ENCODE results near the gene KAZALD1. TPM values are rescaled to one million over a fixed set of nuclear protein-coding genes. Genes with fewer than 3 reads are reported as not detected.

KAZALD1 gene
- 41.3 and 42.3 TPM in 2 replicates for total RNA-seq (2022)
- Bru-seq, nascent RNA = percentile 85 among the genes with signal in this experiment
- BruChase-seq, experiment 1, labeled RNA remaining after a 2-hour chase = percentile 70 among the genes with signal in this experiment
- percentile 69 among the genes with signal in this experiment for BruChase-seq, experiment 2, labeled RNA remaining after a 6-hour chase
- long read RNA-seq, transcript KAZALD1-201 (5 exons, 1,913 nt) = minor isoform, 7 of 30 reads
- long read RNA-seq, transcript KAZALD1-206 (1 exons, 665 nt) = major isoform, 12 of 30 reads
- long read RNA-seq, partial matches to known transcripts = 2 of 30 reads
- long read RNA-seq, other reads (novel, unspliced or antisense) = 7 of 30 reads

- BruUV-seq (replicated peaks) = TSS peak; percentile 59
- Histone ChIP-seq H3K4me1 (peaks cover 37% of the 10 kb centered on the region), H3K27me3 (replicated peaks; ENCODE audit: control insufficient read depth, insufficient read depth, low read length) (no peaks in the 10 kb centered on the region), H3K9me3 (no peaks in the 10 kb centered on the region), H3K36me3 (ENCODE audit: control insufficient read depth, insufficient read depth, low read length) (no peaks in the 10 kb centered on the region; the same call in 1 of the 2 replicates), H3K4me3 (ENCODE audit: low read depth, low read length) (peak within 1 kb of the TSS; percentile 76)
- POLR2A ChIA-PET = interaction anchor here (0.5 to 2.6 kb wide), 13 partner anchors 8 to 715 kb away, joined by 3 to 24 read pairs (median 4); partner anchors contain the start of genes PDZD7, SCD and SFXN3
- DNase-seq = peak; percentile 52 to 53
- H3K4me3 Mint-ChIP-seq (ENCODE audit: unreplicated experiment) = peak within 1 kb of the TSS; percentile 98
- no peak for TF ChIP-seq CTCF (IDR thresholded peaks at IDR 0.05; ENCODE audit: insufficient read depth in 1 of 2, low read depth in 1 of 2, low read length in 1 of 2, severe bottlenecking in 1 of 2, unreplicated experiment in 1 of 2)
- peak within 1 kb of the TSS; percentile 99 for H3K27ac Mint-ChIP-seq (ENCODE audit: unreplicated experiment)
- intact Hi-C loops (cut with micrococcal nuclease; ENCODE audit: unreplicated experiment) = loop anchor here (2.0 kb wide), 1 partner anchor 33 kb away; no protein-coding TSS in a partner anchor
- H3K4me1 Mint-ChIP-seq (ENCODE audit: low read depth, unreplicated experiment) = peaks cover 22% of the 10 kb centered on the region
- peaks cover 44% of the 10 kb centered on the region for H3K36me3 Mint-ChIP-seq (ENCODE audit: insufficient read depth, unreplicated experiment)
- no peaks in the 10 kb centered on the region for H3K27me3 Mint-ChIP-seq (ENCODE audit: insufficient read depth, unreplicated experiment)
- H3K9me3 Mint-ChIP-seq (ENCODE audit: unreplicated experiment) = no peaks in the 10 kb centered on the region
- CTCF ChIA-PET = interaction anchor here (0.7 to 3.5 kb wide), 12 partner anchors 10 to 81 kb away, joined by 3 to 33 read pairs (median 6); partner anchors contain the start of genes PDZD7 and SFXN3
Observed at GRCh38 chr10:101061624-101062231, at the start of gene KAZALD1. TSS of gene KAZALD1 (plus strand) at chr10:101061989. CDS start at chr10:101062593, 604 bp downstream.

- no TSS peak for BruUV-seq (replicated peaks)
- H3K4me1 ChIP-seq = no peaks in the 10 kb centered on the region
- H3K27me3 ChIP-seq (replicated peaks; ENCODE audit: control insufficient read depth, insufficient read depth, low read length) = no peaks in the 10 kb centered on the region
- H3K36me3 ChIP-seq (ENCODE audit: control insufficient read depth, insufficient read depth, low read length) = no peaks in the 10 kb centered on the region
- Mint-ChIP-seq H3K9me3 (ENCODE audit: unreplicated experiment) (no peaks in the 10 kb centered on the region), H3K27ac (ENCODE audit: unreplicated experiment) (peak overlapping the region; percentile 2), H3K27me3 (ENCODE audit: insufficient read depth, unreplicated experiment) (no peaks in the 10 kb centered on the region), H3K36me3 (ENCODE audit: insufficient read depth, unreplicated experiment) (no peaks in the 10 kb centered on the region), H3K4me1 (ENCODE audit: low read depth, unreplicated experiment) (peaks cover 15% of the 10 kb centered on the region), H3K4me3 (ENCODE audit: unreplicated experiment) (no peak overlapping the region)
- H3K4me3 ChIP-seq (ENCODE audit: low read depth, low read length) = no peak overlapping the region
- DNase-seq = peak; percentile 84 to 85
- no peaks in the 10 kb centered on the region for H3K9me3 ChIP-seq
- intact Hi-C loops (cut with micrococcal nuclease; ENCODE audit: unreplicated experiment) = loop anchor here (1.0 to 5.0 kb wide), 5 partner anchors 15 to 450 kb away; no protein-coding TSS in a partner anchor
- TF ChIP-seq CTCF (IDR thresholded peaks at IDR 0.05; ENCODE audit: insufficient read depth in 1 of 2, low read depth in 1 of 2, low read length in 1 of 2, severe bottlenecking in 1 of 2, unreplicated experiment in 1 of 2) = peak; percentile 72 to 84
- ChIA-PET CTCF (interaction anchor here (1.5 to 1.9 kb wide), 4 partner anchors 10 to 47 kb away, joined by 7 to 11 read pairs (median 10); partner anchors contain the start of genes LZTS2, PDZD7 and SFXN3), POLR2A (no interaction called here)
Observed at GRCh38 chr10:101012525-101013364, 49.0 kb upstream of the KAZALD1 start.
